Prostate gland (tissue), 2 donors: ENCODE measurements around the gene VWA8. TPM values are rescaled to one million over a fixed set of nuclear protein-coding genes. Genes with fewer than 3 reads are reported as not detected.
"Not testable (repeated sequence)": the region's sequence is repeated elsewhere in the genome, so short reads cannot be mapped to it uniquely, and the experiment has no call there.

Experiments used
- DNase-seq: peaks from one replicate; pipeline ENCODE4 v3.0.0-alpha.2; 2019; ENCODE audit warnings: low spot score
- H3K27ac ChIP-seq, 2 donors: fragments of 200-600 bp; sonication (generic); 2 replicates each; pipeline ENCODE4 v1.5.1; 2017 to 2019
- H3K27me3 ChIP-seq: fragments of 200-600 bp; sonication (generic); replicated peaks from 2 replicates; pipeline ENCODE4 v1.5.1; 2019; ENCODE audit not compliant: insufficient read depth
- H3K36me3 ChIP-seq, 2 donors: fragments of 200-600 bp; sonication (generic); 1 replicate in 1 of 2; 2 replicates in 1 of 2; pipeline versions ENCODE4 v1.5.1 to v1.8.1; 2017 to 2019
- H3K4me1 ChIP-seq: fragments of 200-600 bp; sonication (generic); replicated peaks from 2 replicates; pipeline ENCODE4 v1.5.1; 2019
- H3K4me3 ChIP-seq, 2 donors: fragments of 200-600 bp; sonication (generic); 2 replicates each; pipeline ENCODE4 v1.5.1; 2017 to 2019
- H3K9me3 ChIP-seq: fragments of 200-600 bp; sonication (generic); 2 replicates; pipeline ENCODE4 v1.5.1; 2017
- POLR2A ChIP-seq: fragments of 450-650 bp; IDR thresholded peaks from one replicate; pipeline ENCODE4 v1.6.1; 2016; ENCODE audit warnings: antibody characterized with exemption, mild to moderate bottlenecking
- POLR2AphosphoS5 ChIP-seq: sonication (generic); formaldehyde crosslinking; IDR thresholded peaks from one replicate; pipeline ENCODE4 v1.6.1; 2017; ENCODE audit warnings: antibody characterized with exemption
- WGBS: methylation state at CpG from one replicate; pipeline ENCODE4 v1.1.5; 2018; 5-methylcytosine and 5-hydroxymethylcytosine counted together
- intact Hi-C: fragments of 100-400 bp; cut with DNase I; formaldehyde crosslinking; loops from one replicate; pipeline ENCODE4 v1.14.2; 2022
- total RNA-seq, 2 donors: library from RNA; depleted of rRNA; stranded (reverse); fragments of >200 nt; gene quantifications; one replicate each; pipeline ENCODE4 v1.1.0, GENCODE V29; 2016
- TF ChIP-seq, protein P1 (sequence below), 4 experiments: fragments of 200-600 bp in 2 of 4; fragments of 450-650 bp in 2 of 4; sonication (generic) in 2 of 4; IDR thresholded peaks; 1 replicate in 3 of 4; 2 replicates in 1 of 4; pipeline ENCODE4 v1.5.1; 2016 to 2019; ENCODE audit warnings: antibody characterized with exemption in 4 of 4, mild to moderate bottlenecking in 2 of 4, moderate library complexity in 2 of 4

VWA8 gene
- total RNA-seq, 2 donors from 2014 or later, result 18.1 to 21.8 TPM

DNA sequence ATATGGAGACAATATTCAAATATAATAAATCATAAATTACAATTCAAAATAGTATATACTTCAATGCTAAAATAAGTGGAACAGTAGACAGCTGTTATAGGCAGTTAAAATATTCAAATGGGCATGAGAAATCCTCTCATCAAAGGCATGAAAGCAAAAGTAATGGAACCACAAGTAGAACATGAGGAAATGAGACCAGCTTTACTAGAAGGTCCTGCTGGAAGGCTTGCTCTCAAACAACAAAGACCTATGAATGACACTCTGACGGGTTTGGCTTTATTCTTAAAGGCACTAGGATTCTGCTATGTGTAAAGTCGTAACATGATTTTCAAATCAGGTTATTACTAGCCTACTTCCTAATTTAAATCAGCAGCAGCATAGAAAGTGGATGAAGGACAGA, 148.1 kb downstream of the VWA8 start:
- WGBS, result 96% methylated on average over 2 of the region's 2 CpGs
- intact Hi-C loops, result no loop called here
- Histone ChIP-seq H3K27ac (no peak overlapping the region), H3K4me3 (no peak overlapping the region), H3K36me3 (no peaks in the 10 kb centered on the region), H3K4me1 (peaks cover 4% of the 10 kb centered on the region), H3K9me3 (no peaks in the 10 kb centered on the region), H3K27me3 (no peaks in the 10 kb centered on the region)
- no peak for TF ChIP-seq POLR2AphosphoS5
- no peak for TF ChIP-seq POLR2A
- TF ChIP-seq, protein P1, sequence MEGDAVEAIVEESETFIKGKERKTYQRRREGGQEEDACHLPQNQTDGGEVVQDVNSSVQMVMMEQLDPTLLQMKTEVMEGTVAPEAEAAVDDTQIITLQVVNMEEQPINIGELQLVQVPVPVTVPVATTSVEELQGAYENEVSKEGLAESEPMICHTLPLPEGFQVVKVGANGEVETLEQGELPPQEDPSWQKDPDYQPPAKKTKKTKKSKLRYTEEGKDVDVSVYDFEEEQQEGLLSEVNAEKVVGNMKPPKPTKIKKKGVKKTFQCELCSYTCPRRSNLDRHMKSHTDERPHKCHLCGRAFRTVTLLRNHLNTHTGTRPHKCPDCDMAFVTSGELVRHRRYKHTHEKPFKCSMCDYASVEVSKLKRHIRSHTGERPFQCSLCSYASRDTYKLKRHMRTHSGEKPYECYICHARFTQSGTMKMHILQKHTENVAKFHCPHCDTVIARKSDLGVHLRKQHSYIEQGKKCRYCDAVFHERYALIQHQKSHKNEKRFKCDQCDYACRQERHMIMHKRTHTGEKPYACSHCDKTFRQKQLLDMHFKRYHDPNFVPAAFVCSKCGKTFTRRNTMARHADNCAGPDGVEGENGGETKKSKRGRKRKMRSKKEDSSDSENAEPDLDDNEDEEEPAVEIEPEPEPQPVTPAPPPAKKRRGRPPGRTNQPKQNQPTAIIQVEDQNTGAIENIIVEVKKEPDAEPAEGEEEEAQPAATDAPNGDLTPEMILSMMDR (IDR thresholded peaks at IDR 0.05), result no peak
- no peak for DNase-seq

GRCh38 chr13:41812237-41812636, 148.7 kb downstream of the VWA8 start:
- Histone ChIP-seq H3K4me1 (peaks cover 4% of the 10 kb centered on the region), H3K27me3 (no peaks in the 10 kb centered on the region), H3K4me3 (no peak overlapping the region), H3K36me3 (no peaks in the 10 kb centered on the region), H3K27ac (peak overlapping the region; percentile 45 to 60), H3K9me3 (no peaks in the 10 kb centered on the region)
- no peak for DNase-seq
- intact Hi-C loops, result no loop called here
- WGBS, result 97% methylated on average over 1 of the region's 1 CpG
- no peak for TF ChIP-seq POLR2AphosphoS5
- no peak for TF ChIP-seq POLR2A
- TF ChIP-seq, protein P1 (IDR thresholded peaks at IDR 0.05), result no peak

DNA sequence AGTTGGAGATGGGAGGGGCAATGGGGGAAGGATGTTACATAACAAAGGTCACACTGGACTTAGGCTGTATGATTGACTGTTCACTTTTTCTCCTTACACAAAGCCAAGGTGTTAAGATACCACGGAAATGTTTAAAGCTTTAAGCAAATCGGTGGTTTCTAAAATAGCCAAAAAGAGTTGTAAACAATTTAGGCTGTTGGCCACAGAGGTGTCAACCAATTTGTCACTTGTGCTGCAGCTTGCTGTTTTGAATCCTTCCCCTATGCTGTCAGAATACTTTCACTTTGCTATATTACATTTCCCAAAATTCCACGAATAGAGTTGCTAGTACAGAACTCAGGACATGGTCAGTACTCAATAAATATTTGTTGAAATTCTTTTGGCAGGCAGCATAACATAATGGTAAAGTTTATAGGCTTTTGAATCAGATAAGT, 149.3 kb downstream of the VWA8 start:
- H3K4me1 ChIP-seq, result peaks cover 4% of the 10 kb centered on the region
- no peaks in the 10 kb centered on the region for H3K9me3 ChIP-seq
- peak overlapping the region; percentile 7 to 15 for H3K4me3 ChIP-seq
- DNase-seq, result no peak
- no peaks in the 10 kb centered on the region for H3K36me3 ChIP-seq
- intact Hi-C loops, result no loop called here
- H3K27me3 ChIP-seq, result no peaks in the 10 kb centered on the region
- 7% methylated on average over 3 of the region's 3 CpGs for WGBS
- H3K27ac ChIP-seq, result peak overlapping the region; percentile 45 to 60
- TF ChIP-seq POLR2AphosphoS5, result peak; percentile 61
- TF ChIP-seq, protein P1 (IDR thresholded peaks at IDR 0.05), result no peak

DNA sequence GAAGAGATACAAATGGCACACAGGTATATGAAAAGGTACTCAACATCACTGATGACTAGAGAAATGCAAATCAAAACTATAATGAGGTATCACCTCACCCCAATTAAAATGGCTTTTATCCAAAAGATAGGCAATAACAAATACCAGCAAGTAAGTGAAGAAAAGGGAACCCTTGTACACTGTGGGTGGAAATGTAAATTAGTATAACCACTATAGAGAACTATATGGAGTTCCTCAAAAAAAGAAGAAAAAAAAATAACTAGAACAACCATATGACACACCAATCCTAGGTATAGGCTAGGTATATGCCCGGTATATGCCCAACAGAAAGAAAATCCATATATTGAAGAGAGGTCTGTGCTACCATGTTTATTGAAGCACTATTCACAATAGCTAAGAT, 150.9 kb downstream of the VWA8 start:
- H3K4me3 ChIP-seq, result no peak overlapping the region
- DNase-seq, result no peak
- H3K4me1 ChIP-seq, result peaks cover 4% of the 10 kb centered on the region
- no peak overlapping the region for H3K27ac ChIP-seq
- intact Hi-C loops, result no loop called here
- TF ChIP-seq, protein P1 (IDR thresholded peaks at IDR 0.05), result no peak
- TF ChIP-seq POLR2A (no peak), POLR2AphosphoS5 (no peak)
- H3K36me3 ChIP-seq, result no peaks in the 10 kb centered on the region
- H3K9me3 ChIP-seq, result no peaks in the 10 kb centered on the region
- H3K27me3 ChIP-seq, result no peaks in the 10 kb centered on the region
- 87% methylated on average over 1 of the region's 1 CpG for WGBS

DNA sequence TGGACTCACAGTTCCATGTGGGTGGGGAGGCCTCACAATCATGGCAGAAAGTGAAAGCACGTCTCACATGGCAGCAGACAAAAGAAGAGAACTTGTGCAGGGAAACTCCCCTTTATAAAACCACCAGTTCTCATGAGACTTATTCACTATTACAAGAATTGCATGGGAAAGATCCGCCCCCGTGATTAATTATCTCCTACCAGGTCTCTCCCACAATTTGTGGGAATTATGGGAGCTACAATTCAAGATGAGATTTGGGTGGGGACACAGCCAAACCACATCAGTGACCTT, 157.5 kb downstream of the VWA8 start:
- H3K36me3 ChIP-seq, intact Hi-C loops, H3K9me3 ChIP-seq, H3K27me3 ChIP-seq, DNase-seq, H3K4me3 ChIP-seq, H3K4me1 ChIP-seq, H3K27ac ChIP-seq: not testable (repeated sequence)
- 94% methylated on average over 3 of the region's 3 CpGs for WGBS
